ENCODE measurements around the gene CNTNAP4. TPM values are rescaled to one million over a fixed set of nuclear protein-coding genes. Genes with fewer than 3 reads are reported as not detected.

Gene CNTNAP4
- polyA plus RNA-seq, 1 donor from 2014 or later, result 75.8 TPM

GRCh38 chr16:76529120-76529519, 251.9 kb downstream of the CNTNAP4 start:
- Histone ChIP-seq H3K27ac (ENCODE audit: low read length) (no peak overlapping the region), H3K9ac (ENCODE audit: low read length) (no peak overlapping the region), H3K27me3 (ENCODE audit: insufficient read depth, low read depth, low read length) (no peaks in the 10 kb centered on the region), H3F3A (ENCODE audit: insufficient read depth, low read length, poor library complexity, severe bottlenecking) (no peaks in the 10 kb centered on the region), H3K9me2 (ENCODE audit: insufficient read depth, low read length) (no peaks in the 10 kb centered on the region), H3K4me3 (ENCODE audit: low read length) (no peak overlapping the region), H3K79me2 (replicated peaks; ENCODE audit: insufficient read depth, low read length) (no peaks in the 10 kb centered on the region), H3K9me3 (ENCODE audit: low read length) (no peaks in the 10 kb centered on the region), H3K4me2 (ENCODE audit: low read length) (no peak overlapping the region), H2AFZ (ENCODE audit: low read depth, low read length) (no peak overlapping the region), H3K36me3 (ENCODE audit: insufficient read depth, low read length) (no peaks in the 10 kb centered on the region), H4K20me1 (ENCODE audit: insufficient read depth) (no peaks in the 10 kb centered on the region)
- TF ChIP-seq POLR2AphosphoS5 (IDR thresholded peaks at IDR 0.05), result no peak
- no peak for TF ChIP-seq TAF1 (IDR thresholded peaks at IDR 0.05; ENCODE audit: low read depth)
- no peak for TF ChIP-seq EZH2 (IDR thresholded peaks at IDR 0.05; ENCODE audit: borderline replicate concordance, insufficient read depth, low read length, poor library complexity, severe bottlenecking)
- no peak for TF ChIP-seq CTCF (IDR thresholded peaks at IDR 0.05; ENCODE audit: poor library complexity, severe bottlenecking)
- no peak for TF ChIP-seq REST (IDR thresholded peaks at IDR 0.05; ENCODE audit: borderline replicate concordance)
- no peak for TF ChIP-seq EP300 (conservative IDR thresholded peaks at IDR 0.05; ENCODE audit: poor library complexity, severe bottlenecking)
- TF ChIP-seq SMC3 (conservative IDR thresholded peaks at IDR 0.05; ENCODE audit: poor library complexity), result no peak
- TF ChIP-seq MXI1 (conservative IDR thresholded peaks at IDR 0.05; ENCODE audit: poor library complexity, severe bottlenecking), result no peak
- no peak for TF ChIP-seq RAD21 (conservative IDR thresholded peaks at IDR 0.05)

GRCh38 chr16:76531236-76531635, 254.0 kb downstream of the CNTNAP4 start:
- H3K9me2 ChIP-seq (ENCODE audit: insufficient read depth, low read length), result no peaks in the 10 kb centered on the region
- no peaks in the 10 kb centered on the region for H3K9me3 ChIP-seq (ENCODE audit: low read length)
- H2AFZ ChIP-seq (ENCODE audit: low read depth, low read length), result no peak overlapping the region
- TF ChIP-seq SMC3 (conservative IDR thresholded peaks at IDR 0.05; ENCODE audit: poor library complexity) (no peak), POLR2AphosphoS5 (IDR thresholded peaks at IDR 0.05) (no peak), RAD21 (conservative IDR thresholded peaks at IDR 0.05) (no peak), REST (IDR thresholded peaks at IDR 0.05; ENCODE audit: borderline replicate concordance) (no peak), CTCF (IDR thresholded peaks at IDR 0.05; ENCODE audit: poor library complexity, severe bottlenecking) (no peak), EZH2 (IDR thresholded peaks at IDR 0.05; ENCODE audit: borderline replicate concordance, insufficient read depth, low read length, poor library complexity, severe bottlenecking) (no peak), TAF1 (IDR thresholded peaks at IDR 0.05; ENCODE audit: low read depth) (no peak), MXI1 (conservative IDR thresholded peaks at IDR 0.05; ENCODE audit: poor library complexity, severe bottlenecking) (no peak), EP300 (conservative IDR thresholded peaks at IDR 0.05; ENCODE audit: poor library complexity, severe bottlenecking) (no peak)
- H4K20me1 ChIP-seq (ENCODE audit: insufficient read depth), result no peaks in the 10 kb centered on the region
- H3K27me3 ChIP-seq (ENCODE audit: insufficient read depth, low read depth, low read length), result no peaks in the 10 kb centered on the region
- H3K36me3 ChIP-seq (ENCODE audit: insufficient read depth, low read length), result no peaks in the 10 kb centered on the region
- no peak overlapping the region for H3K4me3 ChIP-seq (ENCODE audit: low read length)
- no peak overlapping the region for H3K4me2 ChIP-seq (ENCODE audit: low read length)
- no peaks in the 10 kb centered on the region for H3F3A ChIP-seq (ENCODE audit: insufficient read depth, low read length, poor library complexity, severe bottlenecking)
- no peak overlapping the region for H3K9ac ChIP-seq (ENCODE audit: low read length)
- no peak overlapping the region for H3K27ac ChIP-seq (ENCODE audit: low read length)
- no peaks in the 10 kb centered on the region for H3K79me2 ChIP-seq (replicated peaks; ENCODE audit: insufficient read depth, low read length)

All from neural cell (in vitro differentiated cells).